Thyroid gland (tissue), 4 donors: ENCODE results near the gene OGFOD3.

ENCODE experiments used
- POLR2A ChIP-seq, 2 donors: fragments of 450-650 bp; IDR thresholded peaks; one replicate each; pipeline ENCODE4 v1.6.1; 2017; ENCODE audit warnings: antibody characterized with exemption in 2 of 2, mild to moderate bottlenecking in 2 of 2, moderate library complexity in 1 of 2
- TF ChIP-seq, protein P1 (sequence below), 6 experiments: fragments of 200-600 bp in 3 of 6; fragments of 450-650 bp in 3 of 6; sonication (generic) in 3 of 6; IDR thresholded peaks; one replicate each; pipeline ENCODE4 v1.5.1; 2016 to 2019; ENCODE audit warnings: antibody characterized with exemption in 6 of 6, mild to moderate bottlenecking in 2 of 6, inconsistent platforms in 1 of 6, moderate library complexity in 1 of 6

DNA sequence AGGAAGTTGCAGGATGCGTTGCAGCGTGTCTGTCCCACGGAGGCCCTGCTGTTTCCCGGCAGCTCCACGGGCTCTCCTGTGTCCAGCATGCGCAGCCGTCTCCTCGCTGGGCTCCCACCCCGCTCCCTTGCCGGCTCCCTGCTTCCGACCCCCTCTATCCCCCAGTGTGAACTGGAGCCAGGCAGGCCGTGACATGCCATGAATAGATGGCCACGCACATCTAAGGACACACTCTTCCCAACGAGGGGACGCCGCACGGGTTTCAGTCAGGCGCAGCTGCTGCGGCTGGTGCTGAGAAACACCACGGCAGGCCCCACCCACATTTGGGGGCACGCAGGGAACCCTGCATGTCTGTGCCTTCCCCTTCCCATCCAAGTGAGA is 9.5 kb downstream of the OGFOD3 start:
- TF ChIP-seq, protein P1, sequence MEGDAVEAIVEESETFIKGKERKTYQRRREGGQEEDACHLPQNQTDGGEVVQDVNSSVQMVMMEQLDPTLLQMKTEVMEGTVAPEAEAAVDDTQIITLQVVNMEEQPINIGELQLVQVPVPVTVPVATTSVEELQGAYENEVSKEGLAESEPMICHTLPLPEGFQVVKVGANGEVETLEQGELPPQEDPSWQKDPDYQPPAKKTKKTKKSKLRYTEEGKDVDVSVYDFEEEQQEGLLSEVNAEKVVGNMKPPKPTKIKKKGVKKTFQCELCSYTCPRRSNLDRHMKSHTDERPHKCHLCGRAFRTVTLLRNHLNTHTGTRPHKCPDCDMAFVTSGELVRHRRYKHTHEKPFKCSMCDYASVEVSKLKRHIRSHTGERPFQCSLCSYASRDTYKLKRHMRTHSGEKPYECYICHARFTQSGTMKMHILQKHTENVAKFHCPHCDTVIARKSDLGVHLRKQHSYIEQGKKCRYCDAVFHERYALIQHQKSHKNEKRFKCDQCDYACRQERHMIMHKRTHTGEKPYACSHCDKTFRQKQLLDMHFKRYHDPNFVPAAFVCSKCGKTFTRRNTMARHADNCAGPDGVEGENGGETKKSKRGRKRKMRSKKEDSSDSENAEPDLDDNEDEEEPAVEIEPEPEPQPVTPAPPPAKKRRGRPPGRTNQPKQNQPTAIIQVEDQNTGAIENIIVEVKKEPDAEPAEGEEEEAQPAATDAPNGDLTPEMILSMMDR (IDR thresholded peaks at IDR 0.05), result no peak
- no peak for TF ChIP-seq POLR2A (IDR thresholded peaks at IDR 0.05)
